Activated CD8-positive, alpha-beta T cell treated with anti-CD3 and anti-CD28 coated beads for 36 hours (primary cell): ENCODE data around the gene CRYBG3. TPM values are rescaled to one million over a fixed set of nuclear protein-coding genes. Genes with fewer than 3 reads are reported as not detected.

Source experiments
- ATAC-seq: fragments of 200-7000 bp; cut with Tn5 transposase; one replicate; pipeline ENCODE4 v1.10.0; 2021; ENCODE audit warnings: mild to moderate bottlenecking, moderate library complexity
- CTCF ChIA-PET: fragments of 350-600 bp; sonication (Branson Sonifier 250); formaldehyde crosslinking; loops from one replicate; lab custom pipeline; 2021; ENCODE audit warnings: antibody characterized with exemption; lab: Charles Lee
- POLR2A ChIA-PET: fragments of 350-600 bp; sonication (Branson Sonifier 250); formaldehyde crosslinking; loops from one replicate; lab custom pipeline; 2021; ENCODE audit warnings: antibody characterized with exemption; lab: Charles Lee
- DNase-seq: peaks from one replicate; pipeline ENCODE4 v3.0.0-alpha.2; 2020
- H3K27ac Mint-ChIP-seq: one replicate; pipeline ENCODE4 v1.8.0; 2021; ENCODE audit warnings: mild to moderate bottlenecking, mixed read lengths
- H3K27me3 Mint-ChIP-seq: one replicate; pipeline ENCODE4 v1.8.0; 2021; ENCODE audit warnings: mixed read lengths
- H3K36me3 Mint-ChIP-seq: one replicate; pipeline ENCODE4 v1.8.0; 2021; ENCODE audit warnings: low read depth, mixed read lengths
- H3K4me1 Mint-ChIP-seq: one replicate; pipeline ENCODE4 v1.8.0; 2021; ENCODE audit warnings: low read depth, mixed read lengths
- H3K4me3 Mint-ChIP-seq: one replicate; pipeline ENCODE4 v1.8.0; 2021; ENCODE audit warnings: mild to moderate bottlenecking, moderate library complexity, mixed read lengths
- H3K9me3 Mint-ChIP-seq: one replicate; pipeline ENCODE4 v1.8.0; 2021; ENCODE audit warnings: mixed read lengths
- intact Hi-C: fragments of 100-400 bp; cut with micrococcal nuclease; formaldehyde crosslinking; loops from one replicate; pipeline ENCODE4 v1.10.0; 2022
- total RNA-seq, 2 experiments: library from RNA; stranded (reverse); gene quantifications; one replicate each; pipeline ENCODE4 v1.2.3, GENCODE V29; 2021
- TF ChIP-seq, protein P1 (sequence below): fragments of 200-600 bp; IDR thresholded peaks from one replicate; pipeline ENCODE4 v1.8.0; 2022; ENCODE audit warnings: antibody characterized with exemption, mild to moderate bottlenecking

Gene CRYBG3
- total RNA-seq, 2 experiments from 2014 or later, result 4.3 to 4.9 TPM

DNA sequence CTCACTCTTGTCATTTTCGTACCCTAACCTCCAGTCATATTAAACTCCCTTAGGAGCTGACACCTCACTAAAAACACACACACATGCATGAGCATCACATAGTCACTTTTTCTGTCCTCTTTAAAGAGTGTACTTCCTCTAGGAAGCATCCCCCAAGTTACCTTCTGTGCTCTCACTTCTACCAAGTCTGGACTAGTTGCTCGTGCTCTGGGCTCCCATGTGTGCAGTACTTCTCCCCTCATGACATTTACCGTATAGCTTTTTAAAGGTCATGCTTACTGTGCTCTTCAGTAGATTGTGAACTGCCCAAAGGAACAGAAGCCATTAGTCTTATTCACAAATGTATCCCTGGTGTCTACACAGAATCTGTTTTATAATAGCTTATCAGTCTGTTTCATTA, 42.0 kb downstream of the CRYBG3 start:
- Mint-ChIP-seq H3K4me3 (no peak overlapping the region), H3K27ac (no peak overlapping the region), H3K36me3 (no peaks in the 10 kb centered on the region), H3K9me3 (no peaks in the 10 kb centered on the region), H3K4me1 (peaks cover 3% of the 10 kb centered on the region), H3K27me3 (no peaks in the 10 kb centered on the region)
- ChIA-PET CTCF (interaction anchor here (1.0 to 1.1 kb wide), 2 partner anchors 14 to 70 kb away, joined by 3 to 5 read pairs; no protein-coding TSS in a partner anchor), POLR2A (no interaction called here)
- ATAC-seq (no peak), DNase-seq (no peak)
- TF ChIP-seq, protein P1, sequence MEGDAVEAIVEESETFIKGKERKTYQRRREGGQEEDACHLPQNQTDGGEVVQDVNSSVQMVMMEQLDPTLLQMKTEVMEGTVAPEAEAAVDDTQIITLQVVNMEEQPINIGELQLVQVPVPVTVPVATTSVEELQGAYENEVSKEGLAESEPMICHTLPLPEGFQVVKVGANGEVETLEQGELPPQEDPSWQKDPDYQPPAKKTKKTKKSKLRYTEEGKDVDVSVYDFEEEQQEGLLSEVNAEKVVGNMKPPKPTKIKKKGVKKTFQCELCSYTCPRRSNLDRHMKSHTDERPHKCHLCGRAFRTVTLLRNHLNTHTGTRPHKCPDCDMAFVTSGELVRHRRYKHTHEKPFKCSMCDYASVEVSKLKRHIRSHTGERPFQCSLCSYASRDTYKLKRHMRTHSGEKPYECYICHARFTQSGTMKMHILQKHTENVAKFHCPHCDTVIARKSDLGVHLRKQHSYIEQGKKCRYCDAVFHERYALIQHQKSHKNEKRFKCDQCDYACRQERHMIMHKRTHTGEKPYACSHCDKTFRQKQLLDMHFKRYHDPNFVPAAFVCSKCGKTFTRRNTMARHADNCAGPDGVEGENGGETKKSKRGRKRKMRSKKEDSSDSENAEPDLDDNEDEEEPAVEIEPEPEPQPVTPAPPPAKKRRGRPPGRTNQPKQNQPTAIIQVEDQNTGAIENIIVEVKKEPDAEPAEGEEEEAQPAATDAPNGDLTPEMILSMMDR, result no peak
- intact Hi-C loops, result no loop called here

DNA sequence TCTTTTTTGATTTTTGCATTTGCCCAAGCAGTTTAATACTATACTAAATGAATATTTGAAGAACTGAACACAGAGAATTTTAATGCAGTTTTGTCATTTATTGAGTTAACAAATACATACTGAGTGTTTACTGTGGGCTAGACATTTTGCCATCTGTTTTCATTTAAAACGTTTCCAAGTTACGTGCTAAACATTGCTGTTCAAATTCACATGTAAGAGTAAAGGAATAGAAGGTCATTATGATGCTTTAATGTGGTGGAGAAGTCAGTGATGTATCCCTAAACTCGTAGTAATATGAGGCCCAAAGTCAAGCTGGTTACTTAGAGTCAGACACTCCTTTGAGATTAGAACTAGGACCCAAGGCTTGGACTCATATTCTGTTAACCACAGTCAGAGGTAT, 49.4 kb downstream of the CRYBG3 start:
- Mint-ChIP-seq H3K36me3 (no peaks in the 10 kb centered on the region), H3K27ac (no peak overlapping the region), H3K27me3 (no peaks in the 10 kb centered on the region), H3K4me1 (peaks cover 18% of the 10 kb centered on the region), H3K4me3 (no peak overlapping the region), H3K9me3 (no peaks in the 10 kb centered on the region)
- ChIA-PET POLR2A (no interaction called here), CTCF (no interaction called here)
- ATAC-seq, result no peak
- TF ChIP-seq, protein P1, result no peak
- DNase-seq, result no peak
- intact Hi-C loops, result loop anchor here (5.0 kb wide), 1 partner anchor 49 kb away; the partner anchor contains the start of gene CRYBG3

DNA sequence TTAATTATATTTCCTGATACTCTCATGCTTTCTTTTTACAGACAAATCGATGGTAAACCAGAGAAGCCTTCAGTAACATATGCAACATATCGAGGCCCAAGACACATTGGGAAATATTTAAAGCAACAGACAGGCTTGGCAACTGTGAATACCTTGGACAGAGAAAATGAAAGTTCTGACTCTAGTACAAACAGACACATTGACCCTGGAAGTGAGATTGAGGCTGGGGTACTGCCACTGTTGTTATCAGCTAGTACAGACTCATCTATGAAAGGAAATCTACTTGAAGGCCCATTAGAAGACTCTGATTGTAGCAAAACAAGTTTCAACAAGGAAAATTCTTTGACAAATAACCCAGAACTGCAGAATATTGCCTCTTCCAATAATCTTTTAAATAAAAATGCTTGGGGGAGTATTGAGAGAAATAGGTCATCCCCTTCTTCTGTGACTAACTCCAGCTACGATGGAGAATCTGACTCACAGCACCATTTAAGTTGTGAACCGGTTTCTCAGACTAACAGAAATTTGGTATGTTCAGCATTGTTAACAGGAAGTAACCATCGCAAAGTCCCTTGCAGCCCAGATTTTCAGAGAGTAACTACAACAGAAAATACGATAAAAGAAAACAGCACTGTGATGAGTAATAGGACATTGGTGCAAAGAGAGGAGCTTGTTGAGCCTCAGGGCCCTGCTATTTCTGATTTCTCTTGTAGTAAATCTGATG, 50.2 kb downstream of the CRYBG3 start:
- peak; percentile 90 for ATAC-seq
- H3K4me3 Mint-ChIP-seq, result peak overlapping the region; percentile 38
- TF ChIP-seq, protein P1, result no peak
- ChIA-PET POLR2A (interaction anchor here (1.1 kb wide), 1 partner anchor 51 kb away, joined by 3 read pairs; the partner anchor contains the start of gene CRYBG3), CTCF (interaction anchor here (0.6 to 1.4 kb wide), 3 partner anchors 51 to 168 kb away, joined by 3 to 9 read pairs (median 5); no protein-coding TSS in a partner anchor)
- H3K27me3 Mint-ChIP-seq, result no peaks in the 10 kb centered on the region
- peak overlapping the region; percentile 85 for H3K27ac Mint-ChIP-seq
- no peaks in the 10 kb centered on the region for H3K9me3 Mint-ChIP-seq
- DNase-seq, result peak; percentile 62
- intact Hi-C loops, result loop anchor here (5.0 kb wide), 1 partner anchor 50 kb away; the partner anchor contains the start of gene CRYBG3
- peaks cover 18% of the 10 kb centered on the region for H3K4me1 Mint-ChIP-seq
- no peaks in the 10 kb centered on the region for H3K36me3 Mint-ChIP-seq

DNA sequence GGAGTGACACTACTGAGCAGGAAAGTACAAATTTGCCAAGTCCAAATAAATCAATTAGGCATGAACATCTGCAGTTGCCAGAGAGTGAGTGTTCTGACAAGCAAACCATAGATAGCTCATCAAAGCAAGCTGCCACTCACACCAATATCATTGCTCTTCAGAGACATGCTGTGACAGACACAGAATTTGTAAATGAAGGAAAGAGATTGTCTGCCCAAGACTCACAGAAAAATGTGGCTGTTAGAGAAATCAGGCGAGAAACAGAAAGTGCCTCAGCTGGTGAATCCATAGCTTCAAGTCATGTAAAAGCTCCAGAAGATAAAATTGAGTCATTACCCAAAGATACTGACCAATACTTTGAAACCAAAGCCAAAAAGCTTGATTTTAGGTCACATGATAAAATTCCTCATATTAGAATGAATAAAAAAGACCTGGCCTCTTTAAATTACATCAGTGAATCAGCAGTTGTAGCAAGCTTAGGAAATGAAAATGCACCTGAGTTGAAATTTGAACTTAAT, 50.8 kb downstream of the CRYBG3 start:
- H3K27ac Mint-ChIP-seq, result peak overlapping the region; percentile 85
- POLR2A ChIA-PET, result interaction anchor here (1.1 kb wide), 1 partner anchor 51 kb away, joined by 3 read pairs; the partner anchor contains the start of gene CRYBG3
- H3K4me3 Mint-ChIP-seq, result peak overlapping the region; percentile 38
- H3K4me1 Mint-ChIP-seq, result peaks cover 18% of the 10 kb centered on the region
- DNase-seq (no peak), ATAC-seq (peak; percentile 20)
- H3K36me3 Mint-ChIP-seq, result no peaks in the 10 kb centered on the region
- TF ChIP-seq, protein P1, result no peak
- intact Hi-C loops, result loop anchor here (5.0 kb wide), 1 partner anchor 50 kb away; the partner anchor contains the start of gene CRYBG3
- CTCF ChIA-PET, result interaction anchor here (0.6 to 1.6 kb wide), 4 partner anchors 52 to 167 kb away, joined by 3 to 9 read pairs (median 4); no protein-coding TSS in a partner anchor
- H3K9me3 Mint-ChIP-seq, result no peaks in the 10 kb centered on the region
- H3K27me3 Mint-ChIP-seq, result no peaks in the 10 kb centered on the region

DNA sequence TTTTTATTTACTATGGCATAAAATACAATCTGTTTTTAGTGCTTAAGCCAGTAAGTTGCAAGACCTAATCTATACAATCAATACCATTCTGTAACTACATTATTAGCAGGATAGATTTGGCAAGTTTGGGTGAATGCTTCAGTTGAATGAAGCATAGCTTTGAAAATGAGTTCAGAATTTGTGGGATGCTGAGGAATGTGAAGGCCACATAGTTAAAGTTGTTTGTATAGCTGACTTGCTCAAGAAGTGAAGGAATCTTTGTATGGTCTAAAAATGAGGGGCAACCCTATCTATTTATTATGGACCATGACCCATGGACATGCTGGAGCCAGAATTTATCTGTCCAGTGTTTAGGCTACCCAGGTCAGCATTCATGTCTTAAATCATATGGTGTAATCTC, 58.5 kb downstream of the CRYBG3 start:
- H3K4me1 Mint-ChIP-seq, result peaks cover 12% of the 10 kb centered on the region
- ChIA-PET POLR2A (no interaction called here), CTCF (no interaction called here)
- H3K27me3 Mint-ChIP-seq, result no peaks in the 10 kb centered on the region
- intact Hi-C loops, result no loop called here
- no peaks in the 10 kb centered on the region for H3K9me3 Mint-ChIP-seq
- TF ChIP-seq, protein P1, result no peak
- DNase-seq (no peak), ATAC-seq (no peak)
- no peaks in the 10 kb centered on the region for H3K36me3 Mint-ChIP-seq
- no peak overlapping the region for H3K27ac Mint-ChIP-seq
- H3K4me3 Mint-ChIP-seq, result no peak overlapping the region
